ENCODE measurements around the gene KTI12. TPM values are rescaled to one million over a fixed set of nuclear protein-coding genes. Genes with fewer than 3 reads are reported as not detected.
"Not testable (repeated sequence)": the region's sequence is repeated elsewhere in the genome, so short reads cannot be mapped to it uniquely, and the experiment has no call there.

The KTI12 gene
- total RNA-seq (2014; rRNA removed; shearing (Covaris generic)), result 15.8 and 16.4 TPM in 2 replicates
- 16.8 and 16.9 TPM in 2 replicates for total RNA-seq (2022)
- Bru-seq, nascent RNA, result percentile 89 among the genes with signal in this experiment
- percentile 79 among the genes with signal in this experiment for BruChase-seq, experiment 1, labeled RNA remaining after a 6-hour chase
- percentile 91 among the genes with signal in this experiment for BruChase-seq, experiment 2, labeled RNA remaining after a 2-hour chase
- long read RNA-seq, transcript KTI12-201 (1 exons, 1,714 nt), result major isoform, 39 of 39 reads
- long read RNA-seq, partial matches to known transcripts, result 0 of 39 reads
- long read RNA-seq, other reads (novel, unspliced or antisense), result 0 of 39 reads

GRCh38 chr1:52033190-52034049 lies at the start of gene KTI12:
Gene KTI12 (minus strand): TSS chr1:52033810. CDS start chr1:52033761, 49 bp downstream.
- H3K9me3 ChIP-seq (ENCODE audit: low read length), result no peaks in the 10 kb centered on the region
- H3K9me2 ChIP-seq (ENCODE audit: insufficient read depth, low read length), result no peaks in the 10 kb centered on the region
- TF ChIP-seq EZH2phosphoT487 (IDR thresholded peaks at IDR 0.05; ENCODE audit: borderline replicate concordance, low read depth, low read length), result no peak
- no peak for TF ChIP-seq CTCF (conservative IDR thresholded peaks at IDR 0.05; ENCODE audit: low read length)
- CTCF ChIA-PET (ENCODE audit: unreplicated experiment), result no interaction called here
- H3K27ac ChIP-seq (ENCODE audit: low read depth, low read length, poor library complexity, severe bottlenecking), result peak within 1 kb of the TSS; percentile 39
- H3K4me2 ChIP-seq (ENCODE audit: low read length), result peak within 1 kb of the TSS; percentile 100
- peak within 1 kb of the TSS; percentile 88 for H3K4me3 ChIP-seq (ENCODE audit: low read depth, low read length, poor library complexity, severe bottlenecking)
- peaks cover 43% of the 10 kb centered on the region for H3K79me2 ChIP-seq (ENCODE audit: insufficient read depth, low read depth, low read length)
- intact Hi-C loops (cut with micrococcal nuclease; ENCODE audit: unreplicated experiment), result loop anchor here (1.0 kb wide), 1 partner anchor 23 kb away; the partner anchor contains the start of gene BTF3L4
- peaks cover 34% of the 10 kb centered on the region for H3K4me1 ChIP-seq (ENCODE audit: insufficient read depth, low read length, poor library complexity, severe bottlenecking)
- POLR2A ChIA-PET, result interaction anchor here (0.6 to 3.4 kb wide), 6 partner anchors 11 to 303 kb away, joined by 3 to 14 read pairs (median 3); partner anchors contain the start of genes BTF3L4 and TXNDC12
- DNase-seq (ENCODE audit: low spot score), result peak; percentile 95
- BruUV-seq (replicated peaks), result no TSS peak
- H4K20me1 ChIP-seq (ENCODE audit: insufficient read depth, low read length), result peaks cover 17% of the 10 kb centered on the region; the same call in 1 of the 2 replicates
- peak within 1 kb of the TSS; percentile 54; the same call in 1 of the 2 replicates for H2AFZ ChIP-seq (ENCODE audit: low read length)
- H3K36me3 ChIP-seq (ENCODE audit: insufficient read depth, low read length), result peaks cover 44% of the 10 kb centered on the region

GRCh38 chr1:52080014-52080415 lies 46.4 kb upstream of the KTI12 start:
- no peaks in the 10 kb centered on the region for H3K9me2 ChIP-seq (ENCODE audit: insufficient read depth, low read length)
- TF ChIP-seq EZH2phosphoT487 (IDR thresholded peaks at IDR 0.05; ENCODE audit: borderline replicate concordance, low read depth, low read length) (no peak), CTCF (conservative IDR thresholded peaks at IDR 0.05; ENCODE audit: low read length) (no peak)
- intact Hi-C loops (cut with micrococcal nuclease; ENCODE audit: unreplicated experiment), result no loop called here
- no TSS peak for BruUV-seq (replicated peaks)
- no peak for DNase-seq (ENCODE audit: low spot score)
- no peak overlapping the region for H2AFZ ChIP-seq (ENCODE audit: low read length)
- H3K79me2 ChIP-seq (ENCODE audit: insufficient read depth, low read depth, low read length), result peaks cover 32% of the 10 kb centered on the region; the same call in 1 of the 2 replicates
- peaks cover 77% of the 10 kb centered on the region for H3K36me3 ChIP-seq (ENCODE audit: insufficient read depth, low read length)
- ChIA-PET POLR2A (interaction anchor here (0.7 kb wide), 3 partner anchors 11 to 945 kb away, joined by 3 to 6 read pairs (median 3); no protein-coding TSS in a partner anchor), CTCF (ENCODE audit: unreplicated experiment) (no interaction called here)
- no peaks in the 10 kb centered on the region for H3K9me3 ChIP-seq (ENCODE audit: low read length)
- H4K20me1 ChIP-seq (ENCODE audit: insufficient read depth, low read length), result peaks cover 3% of the 10 kb centered on the region; the same call in 1 of the 2 replicates
- H3K4me1 ChIP-seq (ENCODE audit: insufficient read depth, low read length, poor library complexity, severe bottlenecking), result no peaks in the 10 kb centered on the region
- no peak overlapping the region for H3K4me2 ChIP-seq (ENCODE audit: low read length)
- H3K27ac ChIP-seq (ENCODE audit: low read depth, low read length, poor library complexity, severe bottlenecking), result no peak overlapping the region
- H3K4me3 ChIP-seq (ENCODE audit: low read depth, low read length, poor library complexity, severe bottlenecking), result no peak overlapping the region

GRCh38 chr1:52077277-52077676 lies 43.7 kb upstream of the KTI12 start:
- BruUV-seq (replicated peaks); CTCF ChIA-PET (ENCODE audit: unreplicated experiment): not testable (repeated sequence)

More at GRCh38 chr1:52077277-52077676, 43.7 kb upstream of the KTI12 start:
- H4K20me1 ChIP-seq (ENCODE audit: insufficient read depth, low read length); H3K9me3 ChIP-seq (ENCODE audit: low read length); H3K9me2 ChIP-seq (ENCODE audit: insufficient read depth, low read length); DNase-seq (ENCODE audit: low spot score); H3K4me1 ChIP-seq (ENCODE audit: insufficient read depth, low read length, poor library complexity, severe bottlenecking); H2AFZ ChIP-seq (ENCODE audit: low read length); intact Hi-C loops (cut with micrococcal nuclease; ENCODE audit: unreplicated experiment); H3K4me3 ChIP-seq (ENCODE audit: low read depth, low read length, poor library complexity, severe bottlenecking); H3K4me2 ChIP-seq (ENCODE audit: low read length); H3K27ac ChIP-seq (ENCODE audit: low read depth, low read length, poor library complexity, severe bottlenecking): not testable (repeated sequence)
- H3K36me3 ChIP-seq (ENCODE audit: insufficient read depth, low read length), result peaks cover 78% of the 10 kb centered on the region
- peaks cover 37% of the 10 kb centered on the region; the same call in 1 of the 2 replicates for H3K79me2 ChIP-seq (ENCODE audit: insufficient read depth, low read depth, low read length)
- POLR2A ChIA-PET, result interaction anchor here (0.6 kb wide), 3 partner anchors 558 to 1730 kb away, joined by 3 to 5 read pairs (median 3); no protein-coding TSS in a partner anchor

Data from OCI-LY7 (cell line).